Neural progenitor cell (in vitro differentiated cells): ENCODE results near the gene NFE2L3. TPM values are rescaled to one million over a fixed set of nuclear protein-coding genes. Genes with fewer than 3 reads are reported as not detected.
A peak's percentile ranks its signal among the peaks of the same experiment; 100 is the strongest.

Source experiments
- DNase-seq: peaks from one replicate; pipeline ENCODE4 v3.0.0-alpha.2; 2016; ENCODE audit warnings: low spot score
- H2AFZ ChIP-seq: fragments of 200-600 bp; sonication (generic); replicated peaks from 2 replicates; pipeline ENCODE4 v1.6.1; 2016; ENCODE audit warnings: antibody characterized with exemption
- H3F3A ChIP-seq: fragments of 200-600 bp; sonication (generic); 2 replicates; pipeline ENCODE4 v1.6.1; 2016; ENCODE audit warnings: antibody characterized with exemption, low read depth
- H3K27ac ChIP-seq: fragments of 200-600 bp; sonication (generic); 2 replicates; pipeline ENCODE4 v1.5.1; 2016; ENCODE audit warnings: mild to moderate bottlenecking
- H3K27me3 ChIP-seq: fragments of 200-600 bp; sonication (generic); 2 replicates; pipeline ENCODE4 v1.6.1; 2016; ENCODE audit warnings: mild to moderate bottlenecking, moderate library complexity
- H3K36me3 ChIP-seq: fragments of 200-600 bp; sonication (generic); 2 replicates; pipeline ENCODE4 v1.5.1; 2016
- H3K4me1 ChIP-seq: fragments of 200-600 bp; sonication (generic); 2 replicates; pipeline ENCODE4 v1.6.1; 2016; ENCODE audit warnings: mixed run types
- H3K4me2 ChIP-seq: fragments of 200-600 bp; sonication (generic); 2 replicates; pipeline ENCODE4 v1.6.1; 2016
- H3K4me3 ChIP-seq: fragments of 200-600 bp; sonication (generic); 2 replicates; pipeline ENCODE4 v1.5.1; 2016
- H3K79me2 ChIP-seq: fragments of 200-600 bp; sonication (generic); 2 replicates; pipeline ENCODE4 v1.6.1; 2016; ENCODE audit warnings: low read depth
- H3K9ac ChIP-seq: fragments of 200-600 bp; sonication (generic); 2 replicates; pipeline ENCODE4 v1.6.1; 2016
- H3K9me3 ChIP-seq: fragments of 200-600 bp; sonication (generic); 2 replicates; pipeline ENCODE4 v1.5.1; 2016; ENCODE audit warnings: low read depth
- H4K20me1 ChIP-seq: fragments of 200-600 bp; sonication (generic); 2 replicates; pipeline ENCODE4 v1.6.1; 2016; ENCODE audit warnings: low read depth
- H3K27ac Mint-ChIP-seq: 3 replicates; pipeline ENCODE4 v1.8.0; 2021; ENCODE audit warnings: mixed read lengths
- H3K27me3 Mint-ChIP-seq: 2 replicates; pipeline ENCODE4 v1.8.0; 2022; ENCODE audit warnings: low read depth, mild to moderate bottlenecking, inconsistent platforms, moderate library complexity, mixed read lengths; ENCODE audit not compliant: insufficient read depth
- H3K36me3 Mint-ChIP-seq: 3 replicates; pipeline ENCODE4 v1.8.0; 2021; ENCODE audit warnings: mixed read lengths
- H3K4me1 Mint-ChIP-seq: 3 replicates; pipeline ENCODE4 v1.8.0; 2021; ENCODE audit warnings: mixed read lengths
- H3K4me3 Mint-ChIP-seq: 3 replicates; pipeline ENCODE4 v1.8.0; 2021; ENCODE audit warnings: mild to moderate bottlenecking, moderate library complexity, mixed read lengths
- H3K9me3 Mint-ChIP-seq: 3 replicates; pipeline ENCODE4 v1.8.0; 2020; ENCODE audit warnings: mixed read lengths
- CTCF ChIP-seq: fragments of 200-600 bp; sonication (generic); IDR thresholded peaks from 2 replicates; pipeline ENCODE4 v1.5.1; 2017; ENCODE audit warnings: antibody characterized with exemption, mild to moderate bottlenecking
- EZH2 ChIP-seq: fragments of 200-600 bp; sonication (generic); IDR thresholded peaks from 2 replicates; pipeline ENCODE4 v1.6.1; 2017; ENCODE audit warnings: antibody characterized with exemption, mild to moderate bottlenecking, moderate library complexity
- EZH2phosphoT487 ChIP-seq: fragments of 200-600 bp; sonication (generic); IDR thresholded peaks from 2 replicates; pipeline ENCODE4 v1.6.1; 2017; ENCODE audit warnings: antibody characterized with exemption
- total RNA-seq: library from RNA; depleted of rRNA; stranded (reverse); fragments of >200 nt; gene quantifications from 2 replicates; pipeline ENCODE4 v1.2.3, GENCODE V29; 2015; ENCODE audit warnings: low replicate concordance

Gene NFE2L3
- total RNA-seq, 1 donor from 2014 or later, result 6.2 TPM

GRCh38 chr7:26179422-26179821 lies 27.4 kb downstream of the NFE2L3 start:
- H3K79me2 ChIP-seq, result no peaks in the 10 kb centered on the region
- H3K9me3 Mint-ChIP-seq, result peaks cover 8% of the 10 kb centered on the region
- no peak overlapping the region for H3K4me3 ChIP-seq
- no peak for DNase-seq
- H4K20me1 ChIP-seq, result no peaks in the 10 kb centered on the region
- TF ChIP-seq EZH2phosphoT487, result no peak
- no peak for TF ChIP-seq EZH2
- TF ChIP-seq CTCF, result no peak
- H3K9me3 ChIP-seq, result no peaks in the 10 kb centered on the region
- H3K27ac ChIP-seq, result no peak overlapping the region
- H3F3A ChIP-seq, result peaks cover 31% of the 10 kb centered on the region
- H3K4me3 Mint-ChIP-seq, result no peak overlapping the region
- H3K36me3 Mint-ChIP-seq, result peaks cover 3% of the 10 kb centered on the region
- no peak overlapping the region for H2AFZ ChIP-seq
- no peak overlapping the region for H3K9ac ChIP-seq
- H3K27ac Mint-ChIP-seq, result no peak overlapping the region
- H3K27me3 Mint-ChIP-seq, result peaks cover 5% of the 10 kb centered on the region
- H3K27me3 ChIP-seq, result no peaks in the 10 kb centered on the region
- H3K4me1 Mint-ChIP-seq, result peaks cover 7% of the 10 kb centered on the region
- H3K36me3 ChIP-seq, result no peaks in the 10 kb centered on the region
- no peak overlapping the region for H3K4me2 ChIP-seq
- H3K4me1 ChIP-seq, result no peaks in the 10 kb centered on the region

- Histone ChIP-seq H2AFZ (no peak overlapping the region), H3K27ac (no peak overlapping the region), H4K20me1 (peaks cover 1% of the 10 kb centered on the region), H3K4me2 (no peak overlapping the region), H3K4me3 (no peak overlapping the region), H3K4me1 (no peaks in the 10 kb centered on the region), H3F3A (peaks cover 36% of the 10 kb centered on the region), H3K9me3 (no peaks in the 10 kb centered on the region), H3K36me3 (no peaks in the 10 kb centered on the region), H3K79me2 (no peaks in the 10 kb centered on the region), H3K9ac (no peak overlapping the region), H3K27me3 (no peaks in the 10 kb centered on the region)
- H3K27ac Mint-ChIP-seq, result peak overlapping the region; percentile 42
- no peak overlapping the region for H3K4me3 Mint-ChIP-seq
- TF ChIP-seq EZH2phosphoT487 (no peak), CTCF (no peak), EZH2 (no peak)
- peaks cover 4% of the 10 kb centered on the region for H3K36me3 Mint-ChIP-seq
- no peak for DNase-seq
- H3K9me3 Mint-ChIP-seq, result peaks cover 6% of the 10 kb centered on the region
- H3K4me1 Mint-ChIP-seq, result peaks cover 8% of the 10 kb centered on the region
- H3K27me3 Mint-ChIP-seq, result peaks cover 5% of the 10 kb centered on the region
Observed at GRCh38 chr7:26179826-26180497, 28.0 kb downstream of the NFE2L3 start.

GRCh38 chr7:26180792-26181198 lies 28.8 kb downstream of the NFE2L3 start:
- TF ChIP-seq EZH2phosphoT487, result no peak
- no peak for TF ChIP-seq CTCF
- no peak for TF ChIP-seq EZH2
- Histone ChIP-seq H3K27me3 (no peaks in the 10 kb centered on the region), H3K4me2 (no peak overlapping the region), H3F3A (peaks cover 45% of the 10 kb centered on the region), H3K9me3 (no peaks in the 10 kb centered on the region), H3K79me2 (no peaks in the 10 kb centered on the region), H2AFZ (no peak overlapping the region), H3K4me3 (no peak overlapping the region), H3K36me3 (no peaks in the 10 kb centered on the region), H3K27ac (no peak overlapping the region), H3K9ac (no peak overlapping the region), H4K20me1 (peaks cover 9% of the 10 kb centered on the region), H3K4me1 (no peaks in the 10 kb centered on the region)
- Mint-ChIP-seq H3K4me3 (no peak overlapping the region), H3K36me3 (peaks cover 13% of the 10 kb centered on the region), H3K27me3 (peaks cover 5% of the 10 kb centered on the region), H3K4me1 (peaks cover 12% of the 10 kb centered on the region), H3K27ac (no peak overlapping the region), H3K9me3 (peaks cover 6% of the 10 kb centered on the region)
- no peak for DNase-seq
